PC-9 (cell line): Measurements from ENCODE around the gene TRIP12. TPM values are rescaled to one million over a fixed set of nuclear protein-coding genes. Genes with fewer than 3 reads are reported as not detected.
"Not testable (repeated sequence)": the region's sequence is repeated elsewhere in the genome, so short reads cannot be mapped to it uniquely, and the experiment has no call there.

ENCODE experiments used
- BruUV-seq: library from RNA; stranded (reverse); fragments of 400-500 nt; replicated peaks from 2 replicates; lab custom pipeline; 2021; lab: Mats Ljungman, UMichigan
- CTCF ChIA-PET: fragments of 300-600 bp; sonication (Branson Sonifier 250); formaldehyde crosslinking; loops from one replicate; lab custom pipeline; 2022; ENCODE audit warnings: antibody characterized with exemption; lab: Charles Lee
- POLR2A ChIA-PET: fragments of 300-600 bp; sonication (Branson Sonifier 250); formaldehyde crosslinking; loops from one replicate; lab custom pipeline; 2022; ENCODE audit warnings: antibody characterized with exemption; ENCODE audit not compliant: unreplicated experiment; lab: Charles Lee
- DNase-seq, 2 experiments: peaks; one replicate each; pipeline versions ENCODE4 v3.0.0 to v3.0.0-alpha.2; 2015 to 2022; ENCODE audit warnings: mixed read lengths in 1 of 2
- H2AFZ ChIP-seq: fragments of 200-600 bp; sonication (generic); 2 replicates; pipeline ENCODE4 v1.8.1; 2017; ENCODE audit warnings: antibody characterized with exemption
- H3F3A ChIP-seq: fragments of 200-600 bp; sonication (generic); 2 replicates; pipeline ENCODE4 v1.8.1; 2017; ENCODE audit warnings: antibody characterized with exemption, mild to moderate bottlenecking, low read depth; ENCODE audit not compliant: insufficient read depth
- H3K27ac ChIP-seq: fragments of 200-600 bp; sonication (generic); 2 replicates; pipeline ENCODE4 v1.6.1; 2016; ENCODE audit warnings: mixed run types
- H3K27me3 ChIP-seq: fragments of 200-600 bp; sonication (generic); 2 replicates; pipeline ENCODE4 v1.6.1; 2016; ENCODE audit warnings: low read depth, mixed run types; ENCODE audit not compliant: insufficient read depth
- H3K36me3 ChIP-seq: fragments of 200-600 bp; sonication (generic); 2 replicates; pipeline ENCODE4 v1.6.1; 2016; ENCODE audit warnings: low read depth, mixed run types
- H3K4me1 ChIP-seq: fragments of 200-600 bp; sonication (generic); replicated peaks from 2 replicates; pipeline ENCODE4 v1.6.1; 2016; ENCODE audit warnings: mixed run types; ENCODE audit not compliant: insufficient read depth
- H3K4me2 ChIP-seq: fragments of 200-600 bp; sonication (generic); 2 replicates; pipeline ENCODE4 v1.6.1; 2017; ENCODE audit warnings: mixed run types
- H3K4me3 ChIP-seq: fragments of 200-600 bp; sonication (generic); 2 replicates; pipeline ENCODE4 v1.6.1; 2016; ENCODE audit warnings: mixed run types
- H3K79me2 ChIP-seq: fragments of 200-600 bp; sonication (generic); 2 replicates; pipeline ENCODE4 v1.6.1; 2017; ENCODE audit warnings: low read depth, mixed run types
- H3K9me2 ChIP-seq: fragments of 200-600 bp; sonication (generic); 2 replicates; pipeline ENCODE4 v1.8.1; 2017; ENCODE audit warnings: mild to moderate bottlenecking; ENCODE audit not compliant: insufficient read depth
- H3K9me3 ChIP-seq: fragments of 200-600 bp; sonication (generic); 2 replicates; pipeline ENCODE4 v1.8.1; 2016; ENCODE audit warnings: low read depth; ENCODE audit not compliant: insufficient read depth
- H4K20me1 ChIP-seq: fragments of 200-600 bp; sonication (generic); 2 replicates; pipeline ENCODE4 v1.8.1; 2017; ENCODE audit not compliant: insufficient read depth
- CTCF ChIP-seq: fragments of 200-600 bp; sonication (generic); conservative IDR thresholded peaks from 2 replicates; pipeline ENCODE4 v1.6.1; 2017; ENCODE audit warnings: mixed run types, antibody characterized with exemption, mild to moderate bottlenecking, moderate library complexity
- EZH2 ChIP-seq: fragments of 200-600 bp; sonication (generic); IDR thresholded peaks from 2 replicates; pipeline ENCODE4 v1.8.0; 2017; ENCODE audit warnings: antibody characterized with exemption, low read depth
- intact Hi-C: fragments of 100-400 bp; cut with micrococcal nuclease; formaldehyde crosslinking; loops from one replicate; pipeline ENCODE4 v1.10.0; 2022; ENCODE audit not compliant: unreplicated experiment
- total RNA-seq: library from RNA; stranded (reverse); gene quantifications from 2 replicates; pipeline ENCODE4 v1.2.3, GENCODE V29; 2021

TRIP12 gene
- total RNA-seq, 1 experiment from 2014 or later, result 226 TPM

GRCh38 chr2:229768235-229768634, 153.6 kb downstream of the TRIP12 start:
- H2AFZ ChIP-seq, result no peak overlapping the region
- no peaks in the 10 kb centered on the region for H3K4me1 ChIP-seq
- no peaks in the 10 kb centered on the region; the same call in 1 of the 2 replicates for H4K20me1 ChIP-seq
- ChIA-PET POLR2A (no interaction called here), CTCF (no interaction called here)
- no peak for TF ChIP-seq CTCF
- no peak for TF ChIP-seq EZH2
- H3F3A ChIP-seq, result no peaks in the 10 kb centered on the region
- peaks cover 39% of the 10 kb centered on the region for H3K36me3 ChIP-seq
- H3K9me2 ChIP-seq, result no peaks in the 10 kb centered on the region
- H3K4me3 ChIP-seq, result no peak overlapping the region
- no peaks in the 10 kb centered on the region for H3K9me3 ChIP-seq
- DNase-seq, result no peak
- intact Hi-C loops, result no loop called here
- no peaks in the 10 kb centered on the region for H3K27me3 ChIP-seq
- no peak overlapping the region for H3K4me2 ChIP-seq
- no TSS peak for BruUV-seq
- no peak overlapping the region for H3K27ac ChIP-seq
- no peaks in the 10 kb centered on the region for H3K79me2 ChIP-seq

GRCh38 chr2:229765721-229766120, 156.1 kb downstream of the TRIP12 start:
- ChIA-PET POLR2A (interaction anchor here (0.6 kb wide), 1 partner anchor 1298 kb away, joined by 4 read pairs; no protein-coding TSS in a partner anchor), CTCF (no interaction called here)
- no TSS peak for BruUV-seq
- no peak overlapping the region for H2AFZ ChIP-seq
- H3K36me3 ChIP-seq, result peaks cover 19% of the 10 kb centered on the region; the same call in 1 of the 2 replicates
- no peaks in the 10 kb centered on the region for H3K27me3 ChIP-seq
- TF ChIP-seq CTCF, result no peak
- no peak for TF ChIP-seq EZH2
- no peaks in the 10 kb centered on the region for H3K9me3 ChIP-seq
- no peaks in the 10 kb centered on the region for H3K79me2 ChIP-seq
- no peaks in the 10 kb centered on the region for H3F3A ChIP-seq
- no peak overlapping the region for H3K27ac ChIP-seq
- no peaks in the 10 kb centered on the region for H3K9me2 ChIP-seq
- no peak for DNase-seq
- H3K4me2 ChIP-seq, result no peak overlapping the region
- H3K4me3 ChIP-seq, result no peak overlapping the region
- no peaks in the 10 kb centered on the region; the same call in 1 of the 2 replicates for H4K20me1 ChIP-seq
- no peaks in the 10 kb centered on the region for H3K4me1 ChIP-seq
- intact Hi-C loops, result no loop called here

- intact Hi-C loops, result no loop called here
- Histone ChIP-seq H3K79me2 (no peaks in the 10 kb centered on the region), H3K9me2 (no peaks in the 10 kb centered on the region)
Measured at GRCh38 chr2:229761663-229762062, 160.1 kb downstream of the TRIP12 start.

GRCh38 chr2:229757462-229757861, 164.3 kb downstream of the TRIP12 start:
- H3K4me1 ChIP-seq, H3K36me3 ChIP-seq, DNase-seq, H3F3A ChIP-seq, H3K9me2 ChIP-seq, POLR2A ChIA-PET, H3K9me3 ChIP-seq, BruUV-seq, H3K27ac ChIP-seq, CTCF ChIA-PET, H4K20me1 ChIP-seq, H3K79me2 ChIP-seq, H3K4me2 ChIP-seq, H3K27me3 ChIP-seq, H3K4me3 ChIP-seq, intact Hi-C loops, H2AFZ ChIP-seq: not testable (repeated sequence)

More at GRCh38 chr2:229761663-229762062, 160.1 kb downstream of the TRIP12 start:
- Histone ChIP-seq H3K9me3 (no peaks in the 10 kb centered on the region), H2AFZ (no peak overlapping the region), H3K36me3 (no peaks in the 10 kb centered on the region), H3K4me2 (no peak overlapping the region), H3F3A (no peaks in the 10 kb centered on the region), H3K4me1 (no peaks in the 10 kb centered on the region), H4K20me1 (no peaks in the 10 kb centered on the region), H3K27me3 (no peaks in the 10 kb centered on the region), H3K27ac (no peak overlapping the region), H3K4me3 (no peak overlapping the region)
- no peak for DNase-seq
- TF ChIP-seq EZH2 (no peak), CTCF (no peak)
- POLR2A ChIA-PET, result no interaction called here
- no TSS peak for BruUV-seq
- CTCF ChIA-PET, result no interaction called here
